DND-41 (cell line): ENCODE measurements around the gene TIMM44.
A peak's percentile ranks its signal among the peaks of the same experiment; 100 is the strongest.

Experiments used
- ATAC-seq: fragments of 200-7000 bp; cut with Tn5 transposase; 3 replicates; pipeline ENCODE4 v1.9.1; 2021; ENCODE audit warnings: low read depth; ENCODE audit not compliant: insufficient read depth
- DNase-seq: peaks from one replicate; pipeline ENCODE4 v3.0.0-alpha.2; 2020
- H2AFZ ChIP-seq: 2 replicates; pipeline ENCODE4 v1.6.0; 2012; ENCODE audit warnings: low read depth, low read length
- H3K27ac ChIP-seq: 2 replicates; pipeline ENCODE4 v1.5.1; 2012; ENCODE audit warnings: low read length, inconsistent platforms
- H3K27me3 ChIP-seq: fragments of 200-600 bp; sonication (generic); 2 replicates; pipeline ENCODE4 v1.6.0; 2012; ENCODE audit warnings: low read length, mild to moderate bottlenecking, inconsistent platforms; ENCODE audit not compliant: insufficient read depth, poor library complexity
- H3K36me3 ChIP-seq: 2 replicates; pipeline ENCODE4 v1.5.1; 2012; ENCODE audit warnings: low read length, inconsistent platforms; ENCODE audit not compliant: insufficient read depth
- H3K4me1 ChIP-seq: 2 replicates; pipeline ENCODE4 v1.5.1; 2012; ENCODE audit warnings: mild to moderate bottlenecking, low read length; ENCODE audit not compliant: insufficient read depth
- H3K4me2 ChIP-seq: 2 replicates; pipeline ENCODE4 v1.6.0; 2012; ENCODE audit warnings: mild to moderate bottlenecking, moderate library complexity, low read length, inconsistent platforms; ENCODE audit not compliant: insufficient read depth
- H3K4me3 ChIP-seq, 2 experiments: fragments of 200-600 bp in 1 of 2; shearing (Covaris generic) in 1 of 2; 2 replicates each; pipeline ENCODE4 v1.5.1; 2012 to 2016; ENCODE audit warnings: inconsistent platforms in 2 of 2, low read length in 2 of 2, mild to moderate bottlenecking in 2 of 2, low read depth in 1 of 2, moderate library complexity in 1 of 2
- H3K79me2 ChIP-seq: 2 replicates; pipeline ENCODE4 v1.6.0; 2012; ENCODE audit warnings: low read length, inconsistent platforms; ENCODE audit not compliant: insufficient read depth
- H3K9ac ChIP-seq: 2 replicates; pipeline ENCODE4 v1.6.0; 2012; ENCODE audit warnings: low read depth, mild to moderate bottlenecking, inconsistent platforms, low read length, moderate library complexity
- H3K9me3 ChIP-seq: 2 replicates; pipeline ENCODE4 v1.5.1; 2012; ENCODE audit warnings: low read length, moderate library complexity, mild to moderate bottlenecking, inconsistent platforms; ENCODE audit not compliant: insufficient read depth, severe bottlenecking
- H4K20me1 ChIP-seq: 2 replicates; pipeline ENCODE4 v1.6.0; 2012; ENCODE audit warnings: low read length; ENCODE audit not compliant: insufficient read depth
- CTCF ChIP-seq: IDR thresholded peaks from 2 replicates; pipeline ENCODE4 v1.5.1; 2012; ENCODE audit warnings: borderline replicate concordance, low read length, moderate library complexity, mild to moderate bottlenecking; ENCODE audit not compliant: poor library complexity, severe bottlenecking; ENCODE audit errors: extremely low read depth
- EZH2 ChIP-seq: IDR thresholded peaks from 3 replicates; pipeline ENCODE4 v1.6.1; 2012; ENCODE audit warnings: borderline replicate concordance, low read depth, mild to moderate bottlenecking, moderate library complexity, low read length, inconsistent platforms; ENCODE audit not compliant: severe bottlenecking

TIMM44 gene

DNA sequence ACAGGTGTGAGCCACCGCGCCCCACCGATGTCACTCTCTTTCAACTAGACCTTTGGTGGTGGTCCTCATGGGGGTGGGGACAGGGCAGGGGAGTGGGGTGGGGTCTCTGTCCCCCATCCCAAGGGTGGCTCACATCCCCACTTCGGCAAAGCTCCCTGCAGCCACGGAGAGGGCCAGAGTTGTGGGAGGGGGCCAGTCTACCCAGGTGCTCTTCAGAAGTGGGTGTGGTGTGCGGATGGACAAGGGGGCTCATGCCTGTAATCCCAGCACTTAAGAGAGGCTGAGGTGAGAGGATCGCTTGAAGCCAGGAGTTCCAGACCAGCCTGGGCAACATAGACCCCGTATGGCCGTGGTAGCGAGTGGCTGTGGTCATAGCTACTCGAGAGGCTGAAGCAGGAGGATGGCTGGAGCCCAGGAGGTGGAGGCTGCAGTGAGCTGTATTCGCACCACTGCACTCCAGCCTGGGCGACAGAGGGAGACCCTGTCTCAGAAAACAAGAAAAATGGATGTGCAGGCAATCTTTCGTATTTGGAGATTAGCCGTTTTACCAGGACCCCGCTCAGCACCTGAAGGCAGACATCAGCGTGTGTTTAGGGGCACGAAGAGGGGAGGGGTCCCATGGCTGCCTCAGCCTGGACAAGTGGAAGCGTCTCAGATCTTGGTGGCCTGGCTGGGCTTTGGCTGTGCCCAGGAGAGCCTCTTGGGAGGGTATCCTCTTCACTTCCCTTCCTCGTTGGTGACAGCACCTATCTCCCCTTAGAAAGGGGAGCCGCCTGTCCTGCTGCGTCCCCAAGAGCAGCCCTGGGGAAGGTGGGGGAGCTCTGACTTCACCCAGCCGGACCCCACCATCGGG lies 28.0 kb downstream of the TIMM44 start:
- Histone ChIP-seq H3K4me3 (no peak overlapping the region), H3K9ac (no peak overlapping the region), H3K4me2 (no peak overlapping the region), H4K20me1 (peaks cover 26% of the 10 kb centered on the region), H3K9me3 (no peaks in the 10 kb centered on the region), H3K36me3 (peaks cover 27% of the 10 kb centered on the region), H3K4me1 (peaks cover 17% of the 10 kb centered on the region), H3K79me2 (no peaks in the 10 kb centered on the region), H2AFZ (no peak overlapping the region), H3K27me3 (peaks cover 12% of the 10 kb centered on the region), H3K27ac (no peak overlapping the region)
- no peak for ATAC-seq
- no peak for TF ChIP-seq EZH2
- TF ChIP-seq CTCF, result no peak
- no peak for DNase-seq

DNA sequence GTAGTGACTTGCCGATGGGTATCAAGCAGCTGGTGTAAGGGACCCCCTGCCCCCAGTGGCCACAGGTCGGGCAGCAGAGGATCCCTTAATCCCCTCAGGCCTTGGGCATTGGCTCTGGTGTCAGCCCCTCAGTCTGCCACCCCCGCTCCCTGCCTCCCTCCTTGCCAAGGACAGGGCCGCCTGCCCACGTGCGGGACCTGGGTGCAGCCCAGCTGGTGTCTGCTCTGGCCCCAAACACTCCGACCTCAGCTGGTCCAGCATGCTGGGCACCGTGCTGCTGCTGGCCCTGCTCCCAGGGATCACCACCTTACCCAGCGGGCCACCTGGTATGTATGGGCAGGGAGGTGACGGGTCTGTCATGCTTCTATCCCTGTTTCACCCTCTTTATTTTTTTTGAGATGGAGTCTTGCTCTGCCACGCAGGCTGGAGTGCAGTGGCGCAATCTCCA lies 28.8 kb downstream of the TIMM44 start, which contains the start of gene TGFBR3L:
TSS of gene TGFBR3L (plus strand) at position 233 of the 448 bp plus-strand sequence.
- no peak for TF ChIP-seq CTCF
- H4K20me1 ChIP-seq, result peaks cover 34% of the 10 kb centered on the region
- 0 out of 2 replicates have a peak, but pooled peaks cover 3% of the 10 kb centered on the region for H3K79me2 ChIP-seq
- peaks cover 12% of the 10 kb centered on the region for H3K4me1 ChIP-seq
- no peak within 1 kb of the TSS for H3K27ac ChIP-seq
- H3K4me3 ChIP-seq, result no peak within 1 kb of the TSS
- no peak within 1 kb of the TSS for H2AFZ ChIP-seq
- H3K27me3 ChIP-seq, result peaks cover 12% of the 10 kb centered on the region
- ATAC-seq (0 out of 3 replicates have a peak, but pooled peaks have one; percentile 7), DNase-seq (no peak)
- no peaks in the 10 kb centered on the region for H3K9me3 ChIP-seq
- no peak within 1 kb of the TSS for H3K4me2 ChIP-seq
- H3K9ac ChIP-seq, result no peak within 1 kb of the TSS
- peaks cover 35% of the 10 kb centered on the region for H3K36me3 ChIP-seq

DNA sequence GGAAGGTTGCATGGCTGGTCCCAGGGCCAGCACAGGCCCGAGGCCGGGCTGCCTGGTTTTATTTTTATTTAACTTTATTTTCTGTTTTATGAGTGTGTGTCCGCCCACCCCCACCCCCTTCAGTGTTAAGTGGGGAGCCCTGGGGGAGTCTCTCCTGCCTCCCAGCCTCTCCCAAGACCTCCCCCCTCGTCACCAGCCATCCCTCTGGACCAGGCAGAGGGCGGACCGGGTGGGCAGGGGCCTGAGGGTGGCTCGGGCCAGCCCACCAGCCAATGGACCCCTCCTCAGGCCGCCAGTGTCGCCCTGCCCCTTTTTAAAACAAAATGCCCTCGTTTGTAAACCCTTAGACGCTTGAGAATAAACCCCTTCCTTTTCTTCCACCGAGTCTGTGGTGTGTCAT lies 29.4 kb downstream of the TIMM44 start:
- H4K20me1 ChIP-seq, result peaks cover 38% of the 10 kb centered on the region
- TF ChIP-seq EZH2, result no peak
- no peak for TF ChIP-seq CTCF
- no peak overlapping the region for H3K4me2 ChIP-seq
- no peak for DNase-seq
- peaks cover 40% of the 10 kb centered on the region for H3K36me3 ChIP-seq
- no peak for ATAC-seq
- peaks cover 12% of the 10 kb centered on the region for H3K27me3 ChIP-seq
- H3K79me2 ChIP-seq, result peaks cover 7% of the 10 kb centered on the region; the same call in 1 of the 2 replicates
- no peak overlapping the region for H3K4me3 ChIP-seq
- H3K4me1 ChIP-seq, result peaks cover 7% of the 10 kb centered on the region
- H2AFZ ChIP-seq, result no peak overlapping the region
- H3K27ac ChIP-seq, result no peak overlapping the region
- H3K9me3 ChIP-seq, result no peaks in the 10 kb centered on the region
- no peak overlapping the region for H3K9ac ChIP-seq
